Right lobe of liver (tissue), 6 donors: ENCODE results near the gene NTM. TPM values are rescaled to one million over a fixed set of nuclear protein-coding genes. Genes with fewer than 3 reads are reported as not detected.

ENCODE experiments used
- ATAC-seq, 4 donors: fragments of 200-7000 bp; cut with Tn5 transposase; one replicate each; pipeline ENCODE4 v1.9.1; 2020; ENCODE audit warnings: mild to moderate bottlenecking in 4 of 4, moderate library complexity in 4 of 4
- DNase-seq, 3 donors: peaks; one replicate each; pipeline ENCODE4 v3.0.0-alpha.2; 2020
- H3K27ac ChIP-seq, 3 donors: fragments of 200-600 bp; one replicate each; pipeline ENCODE4 v1.8.0; 2022
- H3K27me3 ChIP-seq, 2 donors: fragments of 200-600 bp; one replicate each; pipeline ENCODE4 v1.8.0; 2022
- H3K36me3 ChIP-seq, 4 donors: fragments of 200-600 bp; sonication (generic) in 1 of 4; one replicate each; pipeline versions ENCODE4 v1.5.1 to v1.8.0; 2017 to 2022; ENCODE audit warnings: control low read depth in 1 of 4
- H3K4me1 ChIP-seq, 4 donors: fragments of 200-600 bp; sonication (generic) in 1 of 4; one replicate each; pipeline versions ENCODE4 v1.5.1 to v1.8.0; 2017 to 2022; ENCODE audit warnings: control low read depth in 1 of 4
- H3K4me3 ChIP-seq, 3 donors: fragments of 200-600 bp; one replicate each; pipeline ENCODE4 v1.8.0; 2022
- H3K9me3 ChIP-seq, 4 donors: fragments of 200-600 bp; sonication (generic) in 1 of 4; one replicate each; pipeline versions ENCODE4 v1.5.1 to v1.8.0; 2017 to 2022; ENCODE audit warnings: control low read depth in 1 of 4
- POLR2A ChIP-seq: fragments of 450-650 bp; IDR thresholded peaks from one replicate; pipeline ENCODE4 v1.6.1; 2017; ENCODE audit warnings: antibody characterized with exemption, mild to moderate bottlenecking
- WGBS: methylation state at CpG from one replicate; pipeline ENCODE4 v1.1.6; 2018; ENCODE audit warnings: low coverage, low lambda C conversion rate; ENCODE audit not compliant: insufficient coverage; ENCODE audit errors: missing lambda C conversion rate; 5-methylcytosine and 5-hydroxymethylcytosine counted together
- intact Hi-C, 2 donors: fragments of 100-400 bp; cut with DNase I; formaldehyde crosslinking; loops; one replicate each; pipeline versions ENCODE4 v1.11.2 to v1.14.1; 2022
- total RNA-seq, 6 experiments: library from RNA; depleted of rRNA in 2 of 6; stranded (reverse); fragments of >200 nt in 2 of 6; fragmentation: NEBNext Ultra II Directional in 3 of 6; extraction: Animal tissue kit (Norgen Biotek cat#: 25700) in 3 of 6; gene quantifications; one replicate each; pipeline versions ENCODE4 v1.1.0 to v1.2.4, GENCODE V29; 2016 to 2023
- TF ChIP-seq, protein P1 (sequence below), 4 donors: fragments of 200-600 bp in 3 of 4; fragments of 450-650 bp in 1 of 4; IDR thresholded peaks; one replicate each; pipeline versions ENCODE4 v1.5.1 to v1.8.0; 2016 to 2022; ENCODE audit warnings: antibody characterized with exemption in 4 of 4, mild to moderate bottlenecking in 2 of 4
- donor health status: DM: no; HTN: yes; CAD: no.
- donor health status: DM: no; HTN: no; CAD: no.
- donor health status: DM: no; HTN: no; CAD: no.
- donor health status: DM: no; HTN: yes; CAD: no.
- donor health status: DM: no; HTN: yes; CAD: no.

NTM gene
- total RNA-seq, 6 experiments from 2014 or later: 0.35 TPM; not detected in 5

DNA sequence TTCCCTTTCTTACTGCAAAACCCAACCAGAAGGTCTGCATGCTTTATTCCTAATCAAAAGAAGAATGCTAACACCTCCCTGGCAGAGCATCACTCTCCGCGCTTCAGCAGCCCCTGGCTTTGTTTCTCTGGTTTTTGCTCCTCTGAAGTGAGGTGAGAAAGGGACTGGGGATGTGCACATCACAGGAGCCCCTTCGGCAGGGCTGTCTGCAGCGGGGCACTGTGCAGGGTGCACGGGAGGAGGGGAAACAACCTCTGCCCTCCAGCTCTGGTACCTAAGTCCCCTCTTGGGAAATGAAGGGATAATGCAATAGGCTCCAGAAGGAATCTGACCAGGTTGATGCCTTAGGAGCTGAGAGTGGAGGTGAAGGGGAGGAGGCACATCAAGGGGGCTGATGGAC is 312.7 kb downstream of the NTM start:
- Histone ChIP-seq H3K27me3 (no peaks in the 10 kb centered on the region), H3K36me3 (no peaks in the 10 kb centered on the region), H3K27ac (no peak overlapping the region), H3K4me3 (no peak overlapping the region), H3K4me1 (no peaks in the 10 kb centered on the region), H3K9me3 (no peaks in the 10 kb centered on the region)
- DNase-seq (no peak), ATAC-seq (no peak)
- 68% methylated on average over 3 of the region's 5 CpGs for WGBS
- intact Hi-C loops: no loop called here
- no peak for TF ChIP-seq POLR2A
- TF ChIP-seq, protein P1, sequence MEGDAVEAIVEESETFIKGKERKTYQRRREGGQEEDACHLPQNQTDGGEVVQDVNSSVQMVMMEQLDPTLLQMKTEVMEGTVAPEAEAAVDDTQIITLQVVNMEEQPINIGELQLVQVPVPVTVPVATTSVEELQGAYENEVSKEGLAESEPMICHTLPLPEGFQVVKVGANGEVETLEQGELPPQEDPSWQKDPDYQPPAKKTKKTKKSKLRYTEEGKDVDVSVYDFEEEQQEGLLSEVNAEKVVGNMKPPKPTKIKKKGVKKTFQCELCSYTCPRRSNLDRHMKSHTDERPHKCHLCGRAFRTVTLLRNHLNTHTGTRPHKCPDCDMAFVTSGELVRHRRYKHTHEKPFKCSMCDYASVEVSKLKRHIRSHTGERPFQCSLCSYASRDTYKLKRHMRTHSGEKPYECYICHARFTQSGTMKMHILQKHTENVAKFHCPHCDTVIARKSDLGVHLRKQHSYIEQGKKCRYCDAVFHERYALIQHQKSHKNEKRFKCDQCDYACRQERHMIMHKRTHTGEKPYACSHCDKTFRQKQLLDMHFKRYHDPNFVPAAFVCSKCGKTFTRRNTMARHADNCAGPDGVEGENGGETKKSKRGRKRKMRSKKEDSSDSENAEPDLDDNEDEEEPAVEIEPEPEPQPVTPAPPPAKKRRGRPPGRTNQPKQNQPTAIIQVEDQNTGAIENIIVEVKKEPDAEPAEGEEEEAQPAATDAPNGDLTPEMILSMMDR (IDR thresholded peaks at IDR 0.05): no peak

DNA sequence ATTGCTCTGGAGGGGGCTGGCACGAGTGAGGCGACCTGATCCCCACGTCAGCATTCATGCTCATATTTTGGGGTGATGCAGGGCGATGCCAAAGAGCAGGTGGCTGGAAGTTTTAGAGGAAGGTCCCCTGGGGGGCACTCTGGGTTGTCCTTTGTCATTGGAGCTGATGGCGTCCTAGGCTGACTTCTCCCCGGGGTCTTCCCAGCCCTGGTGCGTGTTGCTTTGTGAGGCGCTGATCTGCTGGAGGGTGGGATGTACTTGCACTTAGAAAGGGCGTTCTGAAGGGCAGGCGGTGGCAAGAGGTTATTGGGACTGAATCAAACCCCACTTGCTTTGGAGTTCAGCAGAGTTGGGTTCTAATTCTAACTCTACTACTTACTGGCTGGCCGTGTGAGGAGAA is 313.3 kb downstream of the NTM start:
- intact Hi-C loops: no loop called here
- WGBS: 51% methylated on average over 5 of the region's 11 CpGs
- H3K4me3 ChIP-seq: no peak overlapping the region
- DNase-seq (no peak), ATAC-seq (no peak)
- H3K27me3 ChIP-seq: no peaks in the 10 kb centered on the region
- H3K4me1 ChIP-seq: no peaks in the 10 kb centered on the region
- no peak overlapping the region for H3K27ac ChIP-seq
- H3K9me3 ChIP-seq: no peaks in the 10 kb centered on the region
- H3K36me3 ChIP-seq: no peaks in the 10 kb centered on the region
- TF ChIP-seq, protein P1 (IDR thresholded peaks at IDR 0.05): no peak
- TF ChIP-seq POLR2A: no peak

DNA sequence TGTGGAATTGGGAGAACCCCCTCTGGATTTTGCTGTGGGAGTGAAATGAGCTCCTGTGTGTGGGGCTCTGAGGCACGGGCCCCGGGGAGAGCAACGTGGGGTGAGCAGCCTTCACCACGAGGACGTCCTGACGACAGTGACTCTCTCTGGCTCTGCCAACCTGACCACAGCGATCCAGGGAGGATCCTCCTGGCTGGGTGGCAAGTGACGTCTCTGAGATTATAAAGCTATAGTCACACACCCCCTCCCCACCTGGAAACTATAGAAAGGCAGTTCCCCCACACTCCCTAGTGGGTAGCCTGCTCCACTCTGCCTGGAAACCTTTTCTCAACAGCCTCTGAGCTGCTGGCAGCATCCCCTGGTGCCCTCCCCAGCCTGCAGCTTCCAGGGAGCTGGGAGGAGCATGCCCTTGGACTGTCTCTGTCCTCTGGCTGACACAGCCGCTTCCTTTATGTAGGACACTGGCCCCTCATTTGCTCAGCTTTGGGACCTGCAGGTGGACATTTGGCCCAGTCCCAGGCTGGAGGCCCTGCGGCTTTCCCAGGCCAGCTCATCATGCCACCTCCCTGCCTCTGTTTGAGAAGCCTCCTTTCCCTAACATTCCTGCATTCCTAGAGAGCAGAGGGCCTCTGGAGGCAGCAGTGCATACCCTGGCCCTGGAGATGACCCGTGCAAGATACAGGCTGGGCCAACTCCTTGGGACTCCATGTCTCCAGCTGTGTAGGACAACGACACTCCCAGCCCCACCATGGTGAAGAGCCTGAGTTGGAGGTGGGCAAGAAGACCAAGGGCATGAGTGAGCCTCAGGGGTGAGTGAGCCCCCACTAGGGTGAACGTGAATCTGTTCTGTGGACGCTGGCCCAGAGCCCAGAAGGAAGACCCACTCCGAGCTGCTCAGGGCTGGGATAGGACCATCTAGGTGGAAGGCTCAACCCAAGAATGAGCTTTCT is 314.0 kb downstream of the NTM start:
- H3K27ac ChIP-seq: no peak overlapping the region
- H3K36me3 ChIP-seq: no peaks in the 10 kb centered on the region
- H3K4me1 ChIP-seq: no peaks in the 10 kb centered on the region
- intact Hi-C loops: no loop called here
- no peaks in the 10 kb centered on the region for H3K27me3 ChIP-seq
- ATAC-seq: no peak
- TF ChIP-seq POLR2A: no peak
- TF ChIP-seq, protein P1 (IDR thresholded peaks at IDR 0.05): no peak
- WGBS: 50% methylated on average over 12 of the region's 15 CpGs
- no peaks in the 10 kb centered on the region for H3K9me3 ChIP-seq
- no peak for DNase-seq
- no peak overlapping the region for H3K4me3 ChIP-seq

DNA sequence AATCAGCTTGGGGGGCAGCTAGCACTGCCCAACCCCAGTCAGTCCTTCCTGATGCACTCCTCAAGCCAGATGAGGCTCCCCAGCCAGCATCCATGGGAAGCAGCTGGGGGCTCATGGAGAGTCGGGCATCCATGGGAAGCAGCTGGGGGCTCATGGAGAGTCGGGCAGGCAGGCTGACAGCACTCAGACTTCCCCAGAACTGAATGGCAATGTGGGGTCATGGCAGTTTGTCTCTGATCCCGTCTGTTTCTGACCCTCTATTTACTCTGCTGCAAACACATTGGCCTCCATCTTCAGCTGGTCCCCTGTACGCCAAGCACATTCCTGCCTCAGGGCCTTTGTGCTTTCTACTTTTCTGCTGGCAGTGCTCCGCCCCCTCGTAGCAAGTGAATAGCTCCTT is 314.8 kb downstream of the NTM start:
- no peaks in the 10 kb centered on the region for H3K4me1 ChIP-seq
- WGBS: 65% methylated on average over 3 of the region's 6 CpGs
- H3K4me3 ChIP-seq: no peak overlapping the region
- H3K36me3 ChIP-seq: no peaks in the 10 kb centered on the region
- ATAC-seq: no peak
- H3K27me3 ChIP-seq: no peaks in the 10 kb centered on the region
- H3K9me3 ChIP-seq: no peaks in the 10 kb centered on the region
- TF ChIP-seq POLR2A: no peak
- TF ChIP-seq, protein P1 (IDR thresholded peaks at IDR 0.05): no peak
- intact Hi-C loops: no loop called here
- no peak for DNase-seq
- H3K27ac ChIP-seq: no peak overlapping the region
